Smooth muscle cell (in vitro differentiated cells): ENCODE data around the gene RBM19. TPM values are rescaled to one million over a fixed set of nuclear protein-coding genes. Genes with fewer than 3 reads are reported as not detected.

Experiments
- DNase-seq: peaks from one replicate; lab custom pipeline; 2025; ENCODE audit not compliant: unreplicated experiment; lab: John Stamatoyannopoulos, UW
- H2AFZ ChIP-seq: fragments of 200-600 bp; sonication (generic); 2 replicates; pipeline ENCODE4 v1.6.0; 2016; ENCODE audit warnings: antibody characterized with exemption, low read depth, mild to moderate bottlenecking
- H3F3A ChIP-seq: fragments of 200-600 bp; sonication (generic); 2 replicates; pipeline ENCODE4 v1.6.0; 2017; ENCODE audit warnings: antibody characterized with exemption, low read depth
- H3K27ac ChIP-seq: fragments of 200-600 bp; sonication (generic); 2 replicates; pipeline ENCODE4 v1.5.1; 2016; ENCODE audit warnings: low read depth, mild to moderate bottlenecking
- H3K27me3 ChIP-seq: fragments of 200-600 bp; sonication (generic); 2 replicates; pipeline ENCODE4 v1.6.1; 2016; ENCODE audit warnings: low read depth, mild to moderate bottlenecking
- H3K36me3 ChIP-seq: fragments of 200-600 bp; sonication (generic); 2 replicates; pipeline ENCODE4 v1.5.1; 2016; ENCODE audit warnings: low read depth
- H3K4me1 ChIP-seq: fragments of 200-600 bp; sonication (generic); 2 replicates; pipeline ENCODE4 v1.5.1; 2016; ENCODE audit warnings: low read depth
- H3K4me2 ChIP-seq: fragments of 200-600 bp; sonication (generic); 2 replicates; pipeline ENCODE4 v1.6.0; 2016; ENCODE audit warnings: mild to moderate bottlenecking
- H3K4me3 ChIP-seq: fragments of 200-600 bp; sonication (generic); 2 replicates; pipeline ENCODE4 v1.5.1; 2016; ENCODE audit warnings: mild to moderate bottlenecking
- H3K79me2 ChIP-seq: fragments of 200-600 bp; sonication (generic); 2 replicates; pipeline ENCODE4 v1.6.0; 2016; ENCODE audit warnings: low read depth, mild to moderate bottlenecking
- H3K9ac ChIP-seq: fragments of 200-600 bp; sonication (generic); 2 replicates; pipeline ENCODE4 v1.6.0; 2016; ENCODE audit warnings: low read depth
- H3K9me3 ChIP-seq: fragments of 200-600 bp; sonication (generic); replicated peaks from 2 replicates; pipeline ENCODE4 v1.5.1; 2016; ENCODE audit warnings: low read depth
- H4K20me1 ChIP-seq: fragments of 200-600 bp; sonication (generic); 2 replicates; pipeline ENCODE4 v1.6.0; 2016; ENCODE audit warnings: low read depth
- CTCF ChIP-seq: fragments of 200-600 bp; sonication (generic); IDR thresholded peaks from 2 replicates; pipeline ENCODE4 v1.5.1; 2017; ENCODE audit warnings: borderline replicate concordance, mild to moderate bottlenecking, antibody characterized with exemption; ENCODE audit not compliant: insufficient read depth, poor library complexity, severe bottlenecking
- WGBS: methylation state at CpG from one replicate; pipeline ENCODE4 v1.1.7; 2016; ENCODE audit warnings: low lambda C conversion rate; 5-methylcytosine and 5-hydroxymethylcytosine counted together
- polyA plus RNA-seq: library from polyadenylated mRNA; unstranded; fragments of >200 nt; fragmentation: Nextera tagmentation; extraction: Ambion mirVana; gene quantifications from 2 replicates; pipeline ENCODE4 v1.2.1, GENCODE V29; 2016
- total RNA-seq: library from RNA; depleted of rRNA; stranded (reverse); fragments of >200 nt; gene quantifications from 2 replicates; pipeline ENCODE4 v1.2.3, GENCODE V29; 2014

RBM19 gene
- total and polyA plus RNA-seq, 2 experiments from 2014 or later, result 12.8 to 15.9 TPM

GRCh38 chr12:113823816-113824215 lies 142.3 kb downstream of the RBM19 start:
- Histone ChIP-seq H3K36me3 (no peaks in the 10 kb centered on the region), H2AFZ (no peak overlapping the region), H3K4me3 (no peak overlapping the region), H3K27ac (no peak overlapping the region), H3K79me2 (no peaks in the 10 kb centered on the region), H4K20me1 (no peaks in the 10 kb centered on the region), H3K27me3 (no peaks in the 10 kb centered on the region), H3K9ac (no peak overlapping the region), H3K9me3 (no peaks in the 10 kb centered on the region), H3K4me2 (no peak overlapping the region), H3K4me1 (peaks cover 15% of the 10 kb centered on the region), H3F3A (no peaks in the 10 kb centered on the region)
- no peak for DNase-seq
- 91% methylated on average over 5 of the region's 5 CpGs for WGBS
- no peak for TF ChIP-seq CTCF

GRCh38 chr12:113823016-113823415 lies 143.1 kb downstream of the RBM19 start:
- DNase-seq, result no peak
- Histone ChIP-seq H3K27ac (no peak overlapping the region), H4K20me1 (no peaks in the 10 kb centered on the region), H2AFZ (no peak overlapping the region), H3K4me3 (no peak overlapping the region), H3K27me3 (no peaks in the 10 kb centered on the region), H3K4me2 (no peak overlapping the region), H3K9me3 (no peaks in the 10 kb centered on the region), H3K4me1 (peaks cover 15% of the 10 kb centered on the region), H3F3A (no peaks in the 10 kb centered on the region), H3K79me2 (no peaks in the 10 kb centered on the region), H3K9ac (no peak overlapping the region), H3K36me3 (no peaks in the 10 kb centered on the region)
- 89% methylated on average over 16 of the region's 16 CpGs for WGBS
- TF ChIP-seq CTCF, result no peak

- DNase-seq, result no peak
- H3K36me3 ChIP-seq, result no peaks in the 10 kb centered on the region
- no peaks in the 10 kb centered on the region for H4K20me1 ChIP-seq
- no peak overlapping the region for H2AFZ ChIP-seq
- no peak overlapping the region for H3K9ac ChIP-seq
- WGBS, result 97% methylated on average over 8 of the region's 8 CpGs
- no peaks in the 10 kb centered on the region for H3F3A ChIP-seq
- H3K4me1 ChIP-seq, result peaks cover 15% of the 10 kb centered on the region
- no peaks in the 10 kb centered on the region for H3K9me3 ChIP-seq
- H3K79me2 ChIP-seq, result no peaks in the 10 kb centered on the region
- TF ChIP-seq CTCF, result no peak
- no peaks in the 10 kb centered on the region for H3K27me3 ChIP-seq
- no peak overlapping the region for H3K27ac ChIP-seq
- no peak overlapping the region for H3K4me2 ChIP-seq
- H3K4me3 ChIP-seq, result no peak overlapping the region
Observed at GRCh38 chr12:113820842-113821241, 145.3 kb downstream of the RBM19 start.

- TF ChIP-seq CTCF, result no peak
- H3K4me3 ChIP-seq, result no peak overlapping the region
- H4K20me1 ChIP-seq, result no peaks in the 10 kb centered on the region
- no peak overlapping the region for H3K27ac ChIP-seq
- no peak overlapping the region for H3K9ac ChIP-seq
- no peaks in the 10 kb centered on the region for H3K27me3 ChIP-seq
- WGBS, result 87% methylated on average over 15 of the region's 15 CpGs
- no peak overlapping the region for H2AFZ ChIP-seq
- no peaks in the 10 kb centered on the region for H3K9me3 ChIP-seq
- no peaks in the 10 kb centered on the region for H3K36me3 ChIP-seq
- peaks cover 15% of the 10 kb centered on the region for H3K4me1 ChIP-seq
- H3K4me2 ChIP-seq, result no peak overlapping the region
- no peak for DNase-seq
- no peaks in the 10 kb centered on the region for H3K79me2 ChIP-seq
- no peaks in the 10 kb centered on the region for H3F3A ChIP-seq
Observed at GRCh38 chr12:113820309-113820708, 145.8 kb downstream of the RBM19 start.
